ENCODE data around the gene APMAP. TPM values are rescaled to one million over a fixed set of nuclear protein-coding genes. Genes with fewer than 3 reads are reported as not detected.
"Not testable (repeated sequence)": the region's sequence is repeated elsewhere in the genome, so short reads cannot be mapped to it uniquely, and the experiment has no call there.

Gene APMAP
- total and polyA plus RNA-seq, 10 donors = 26.5 to 104 (median 65.3) TPM

DNA sequence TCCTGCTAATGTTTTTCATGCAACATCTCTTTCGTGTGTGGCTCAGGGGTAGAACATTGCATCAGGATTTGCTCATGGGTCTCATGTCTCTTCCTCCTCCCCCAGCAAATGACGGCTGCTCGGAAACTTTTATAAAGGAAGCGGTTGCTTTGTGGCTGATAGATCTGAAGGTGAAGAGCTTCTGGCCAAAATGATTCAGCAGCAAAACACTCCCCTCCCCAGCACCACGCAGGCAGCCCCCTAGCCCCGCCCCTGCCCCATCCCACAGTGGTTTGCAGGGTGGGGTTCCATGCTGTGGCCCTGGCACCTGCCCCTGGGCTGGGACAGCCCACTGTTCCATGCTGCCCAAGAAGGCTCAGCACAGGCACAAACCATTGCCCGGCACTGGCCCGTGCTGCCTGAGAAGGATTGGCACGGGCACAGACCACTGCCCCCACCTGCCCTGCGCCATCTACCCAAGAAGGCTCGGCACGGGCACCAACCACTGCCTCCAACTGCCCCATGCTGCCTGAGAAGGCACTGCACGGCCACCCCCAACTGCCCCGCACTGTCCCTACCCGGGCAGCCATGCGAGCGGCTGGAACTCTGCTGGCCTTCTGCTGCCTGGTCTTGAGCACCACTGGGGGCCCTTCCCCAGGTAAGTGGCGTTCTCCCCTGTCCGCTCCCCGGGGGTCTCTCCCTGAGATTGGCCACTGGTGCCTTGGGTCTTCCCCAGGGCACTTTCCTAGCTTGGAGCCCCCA, 43.4 kb downstream of the APMAP start, which contains the start of gene CST7:
Gene CST7, plus strand, starts transcription at position 331 of the 741 bp plus-strand sequence. Its CDS starts 237 bp downstream, at position 568.
- intact Hi-C loops (cut with DNase I; ENCODE audit: low total_unique reads) = no loop called here
- H3K4me3 ChIP-seq = peak within 1 kb of the TSS; percentile 0 to 77 (median 44)
- peaks cover 0 to 28% (median 0%) of the 10 kb centered on the region in 7 donors for H3K27me3 ChIP-seq (replicated peaks in 1 of 7)
- DNase-seq = peak; percentile 96
- peaks cover 0 to 36% (median 17%) of the 10 kb centered on the region in 8 donors for H3K9me3 ChIP-seq
- peaks cover 0 to 53% (median 14%) of the 10 kb centered on the region in 6 donors for H3K4me1 ChIP-seq
- H3K36me3 ChIP-seq = peaks cover 0 to 14% (median 0%) of the 10 kb centered on the region in 6 donors
- 33 to 53% (median 43%) methylated on average over 17 to 20 of the region's 20 CpGs for WGBS, 5 donors
- TF ChIP-seq POLR2A (IDR thresholded peaks at IDR 0.05) (no peak), POLR2AphosphoS5 (IDR thresholded peaks at IDR 0.05) (peak; percentile 77 to 89 (median 84))
- H3K27ac ChIP-seq = peak within 1 kb of the TSS; percentile 39 to 97 (median 92)

DNA sequence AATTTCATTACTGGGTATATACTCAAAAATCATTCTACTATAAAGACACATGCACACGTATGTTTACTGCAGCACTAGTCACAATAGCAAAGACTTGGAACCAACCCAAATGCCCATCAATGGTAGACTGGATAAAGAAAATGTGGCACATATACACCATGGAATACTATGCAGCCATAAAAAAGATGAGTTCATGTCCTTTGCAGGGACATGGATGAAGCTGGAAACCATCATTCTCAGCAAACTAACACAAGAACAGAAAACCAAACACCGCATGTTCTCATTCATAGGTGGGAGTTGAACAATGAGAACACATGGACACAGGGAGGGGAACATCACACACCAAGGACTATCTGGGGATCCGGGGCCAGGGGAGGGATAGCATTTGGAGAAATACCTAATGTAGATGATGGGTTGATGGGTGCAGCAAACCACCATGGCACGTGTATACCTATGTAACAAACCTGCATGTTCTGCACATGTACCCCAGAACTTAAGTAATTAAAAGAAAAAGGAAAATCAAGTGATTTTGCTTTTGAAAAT, 44.1 kb downstream of the APMAP start:
- H3K36me3 ChIP-seq; intact Hi-C loops (cut with DNase I; ENCODE audit: low total_unique reads): not testable (repeated sequence)
- Histone ChIP-seq H3K4me1 (peaks cover 0 to 47% (median 7%) of the 10 kb centered on the region in 6 donors), H3K4me3 (peak overlapping the region in 1 of 8 donors; percentile 77), H3K27me3 (replicated peaks in 1 of 7) (peaks cover 0 to 28% (median 0%) of the 10 kb centered on the region in 7 donors), H3K27ac (peak overlapping the region in 7 of 8 donors; percentile 36 to 97 (median 93)), H3K9me3 (peaks cover 0 to 40% (median 17%) of the 10 kb centered on the region in 8 donors)
- 47 to 69% (median 54%) methylated on average over 3 to 4 of the region's 4 CpGs for WGBS, 5 donors
- peak; percentile 41 for DNase-seq

DNA sequence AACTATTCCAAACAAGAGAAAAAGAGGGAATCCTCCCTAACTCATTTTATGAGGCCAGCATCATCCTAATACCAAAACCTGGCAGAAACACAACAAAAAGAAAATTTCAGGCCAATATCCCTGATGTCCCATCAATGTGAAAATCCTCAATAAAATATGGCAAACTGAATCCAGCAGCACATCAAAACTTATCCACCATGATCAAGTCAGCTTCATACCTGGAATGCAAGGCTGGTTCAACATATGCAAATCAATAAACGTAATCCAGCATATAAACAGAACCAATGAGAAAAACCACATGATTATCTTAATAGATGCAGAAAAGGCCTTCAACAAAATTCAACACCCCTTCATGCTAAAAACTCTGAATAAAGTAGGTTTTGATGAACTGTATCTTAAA, 46.2 kb downstream of the APMAP start:
- WGBS, 5 donors = 63 to 86% (median 82%) methylated on average over 1 of the region's 1 CpG

DNA sequence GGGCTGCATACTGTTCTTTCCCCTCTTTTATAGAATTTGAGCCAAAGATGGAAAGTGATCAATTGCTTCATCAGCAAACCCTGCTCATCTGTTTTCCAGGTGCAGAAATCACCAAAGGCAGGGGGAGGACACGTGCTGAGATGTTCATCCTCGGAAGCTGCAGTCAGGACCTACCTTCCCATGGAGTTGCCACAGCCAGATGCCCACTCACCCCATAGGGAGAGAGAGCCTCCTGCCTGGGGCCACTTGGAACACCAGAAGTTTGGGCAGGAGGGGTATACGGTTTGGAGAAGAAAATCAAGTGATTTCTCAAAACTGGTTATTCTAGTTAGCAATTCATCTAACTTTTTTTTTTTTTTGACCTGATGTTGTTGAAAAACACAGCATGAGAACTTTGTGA, 48.8 kb downstream of the APMAP start:
- Histone ChIP-seq H3K36me3 (no peaks in the 10 kb centered on the region), H3K27ac (no peak overlapping the region), H3K4me1 (peaks cover 0 to 3% (median 0%) of the 10 kb centered on the region in 6 donors), H3K9me3 (peaks cover 0 to 62% (median 20%) of the 10 kb centered on the region in 8 donors), H3K27me3 (replicated peaks in 1 of 7) (peaks cover 0 to under 1% (median 0%) of the 10 kb centered on the region in 7 donors), H3K4me3 (no peak overlapping the region)
- intact Hi-C loops (cut with DNase I; ENCODE audit: low total_unique reads) = no loop called here
- 51 to 74% (median 60%) methylated on average over 3 of the region's 3 CpGs for WGBS, 5 donors
- TF ChIP-seq POLR2AphosphoS5 (IDR thresholded peaks at IDR 0.05) = no peak
- TF ChIP-seq POLR2A (IDR thresholded peaks at IDR 0.05) = no peak
- no peak for TF ChIP-seq CTCF (IDR thresholded peaks at IDR 0.05 in 8 of 11, conservative IDR thresholded peaks at IDR 0.05 in 3 of 11)
- DNase-seq = peak; percentile 32

More for the DNA sequence above, 46.2 kb downstream of the APMAP start:
- H3K36me3 ChIP-seq; H3K27ac ChIP-seq; H3K4me3 ChIP-seq; intact Hi-C loops (cut with DNase I; ENCODE audit: low total_unique reads); DNase-seq: not testable (repeated sequence)
- Histone ChIP-seq H3K27me3 (replicated peaks in 1 of 7) (peaks cover 0 to 24% (median 0%) of the 10 kb centered on the region in 7 donors), H3K9me3 (peaks cover 0 to 51% (median 17%) of the 10 kb centered on the region in 8 donors), H3K4me1 (peaks cover 0 to 26% (median 2%) of the 10 kb centered on the region in 6 donors)

- intact Hi-C loops (cut with DNase I; ENCODE audit: low total_unique reads) = no loop called here
- H3K27me3 ChIP-seq (replicated peaks in 1 of 7) = no peaks in the 10 kb centered on the region
- peak; percentile 28 for DNase-seq
- WGBS, 5 donors = 92 to 98% (median 94%) methylated on average over 4 of the region's 4 CpGs
- no peak overlapping the region for H3K27ac ChIP-seq
- no peaks in the 10 kb centered on the region for H3K4me1 ChIP-seq
- H3K36me3 ChIP-seq = no peaks in the 10 kb centered on the region
- no peak overlapping the region for H3K4me3 ChIP-seq
- TF ChIP-seq CTCF (IDR thresholded peaks at IDR 0.05 in 8 of 11, conservative IDR thresholded peaks at IDR 0.05 in 3 of 11) (no peak), POLR2AphosphoS5 (IDR thresholded peaks at IDR 0.05) (no peak), POLR2A (IDR thresholded peaks at IDR 0.05) (no peak)
- H3K9me3 ChIP-seq = peaks cover 0 to 62% (median 20%) of the 10 kb centered on the region in 8 donors
Measured at GRCh38 chr20:24943196-24943595, 49.4 kb downstream of the APMAP start.
